Stimulated activated memory B cell treated with anti-CD40 and anti-IgM and Interleukin-4, amounts not matched to agents 10 μg/mL and 1 μg/mL and 100 μg/mL, for 72 hours (primary cell): ENCODE data around the gene PLEKHG4B.
"Not testable (repeated sequence)": the region's sequence is repeated elsewhere in the genome, so short reads cannot be mapped to it uniquely, and the experiment has no call there.

ENCODE experiments used
- ATAC-seq: fragments of 150-1000 bp; cut with Tn5 transposase; 2 replicates; pipeline ENCODE4 v1.10.0; 2021
- H3K27ac Mint-ChIP-seq: one replicate; pipeline ENCODE4 v1.8.0; 2022; ENCODE audit warnings: mild to moderate bottlenecking, mixed read lengths
- H3K27me3 Mint-ChIP-seq: one replicate; pipeline ENCODE4 v1.8.0; 2022; ENCODE audit warnings: mixed read lengths
- H3K36me3 Mint-ChIP-seq: one replicate; pipeline ENCODE4 v1.8.0; 2022; ENCODE audit warnings: mixed read lengths
- H3K4me1 Mint-ChIP-seq: one replicate; pipeline ENCODE4 v1.8.0; 2022; ENCODE audit warnings: mixed read lengths
- H3K4me3 Mint-ChIP-seq: one replicate; pipeline ENCODE4 v1.8.0; 2022; ENCODE audit warnings: mild to moderate bottlenecking, moderate library complexity, mixed read lengths
- H3K9me3 Mint-ChIP-seq: one replicate; pipeline ENCODE4 v1.8.0; 2022; ENCODE audit warnings: mixed read lengths

The PLEKHG4B gene

GRCh38 chr5:160921-161802 lies 69.2 kb downstream of the PLEKHG4B start:
- Mint-ChIP-seq H3K4me3 (no peak overlapping the region), H3K4me1 (no peaks in the 10 kb centered on the region), H3K27me3 (peaks cover 47% of the 10 kb centered on the region)

GRCh38 chr5:161803-162110 lies 69.8 kb downstream of the PLEKHG4B start:
- H3K27ac Mint-ChIP-seq: no peak overlapping the region
- H3K4me1 Mint-ChIP-seq: no peaks in the 10 kb centered on the region
- no peaks in the 10 kb centered on the region for H3K36me3 Mint-ChIP-seq
- H3K4me3 Mint-ChIP-seq: no peak overlapping the region
- no peaks in the 10 kb centered on the region for H3K9me3 Mint-ChIP-seq
- peak; percentile 10 for ATAC-seq
- H3K27me3 Mint-ChIP-seq: peaks cover 41% of the 10 kb centered on the region

More at GRCh38 chr5:160921-161802, 69.2 kb downstream of the PLEKHG4B start:
- Mint-ChIP-seq H3K9me3 (no peaks in the 10 kb centered on the region), H3K27ac (no peak overlapping the region), H3K36me3 (no peaks in the 10 kb centered on the region)
- ATAC-seq: no peak

GRCh38 chr5:162190-162564 lies 70.2 kb downstream of the PLEKHG4B start:
- Mint-ChIP-seq H3K4me3 (no peak overlapping the region), H3K9me3 (no peaks in the 10 kb centered on the region), H3K27me3 (peaks cover 37% of the 10 kb centered on the region), H3K27ac (no peak overlapping the region), H3K36me3 (no peaks in the 10 kb centered on the region), H3K4me1 (no peaks in the 10 kb centered on the region)
- no peak for ATAC-seq

GRCh38 chr5:162565-163337 lies 70.8 kb downstream of the PLEKHG4B start:
- Mint-ChIP-seq H3K9me3 (no peaks in the 10 kb centered on the region), H3K4me3 (no peak overlapping the region), H3K27ac (no peak overlapping the region), H3K36me3 (no peaks in the 10 kb centered on the region), H3K4me1 (no peaks in the 10 kb centered on the region), H3K27me3 (peaks cover 33% of the 10 kb centered on the region)
- ATAC-seq: peak; percentile 39

- Mint-ChIP-seq H3K36me3 (no peaks in the 10 kb centered on the region), H3K4me3 (no peak overlapping the region), H3K9me3 (no peaks in the 10 kb centered on the region), H3K4me1 (no peaks in the 10 kb centered on the region), H3K27me3 (peaks cover 32% of the 10 kb centered on the region), H3K27ac (no peak overlapping the region)
- no peak for ATAC-seq
These were observed 71.3 kb downstream of the PLEKHG4B start for GRCh38 chr5:163338-163620.

GRCh38 chr5:163841-164240 lies 71.9 kb downstream of the PLEKHG4B start:
- H3K4me3 Mint-ChIP-seq: no peak overlapping the region
- H3K9me3 Mint-ChIP-seq: no peaks in the 10 kb centered on the region
- H3K27me3 Mint-ChIP-seq: peaks cover 26% of the 10 kb centered on the region
- H3K36me3 Mint-ChIP-seq: no peaks in the 10 kb centered on the region
- no peak for ATAC-seq
- no peak overlapping the region for H3K27ac Mint-ChIP-seq
- H3K4me1 Mint-ChIP-seq: no peaks in the 10 kb centered on the region

- ATAC-seq: no peak
- no peak overlapping the region for H3K4me3 Mint-ChIP-seq
- no peaks in the 10 kb centered on the region for H3K36me3 Mint-ChIP-seq
- no peak overlapping the region for H3K27ac Mint-ChIP-seq
- H3K9me3 Mint-ChIP-seq: no peaks in the 10 kb centered on the region
- H3K4me1 Mint-ChIP-seq: no peaks in the 10 kb centered on the region
- peaks cover 22% of the 10 kb centered on the region for H3K27me3 Mint-ChIP-seq
These were observed 72.3 kb downstream of the PLEKHG4B start for GRCh38 chr5:164244-164643.

GRCh38 chr5:164783-165182 lies 72.8 kb downstream of the PLEKHG4B start:
- not testable (repeated sequence) for H3K36me3 Mint-ChIP-seq, H3K27ac Mint-ChIP-seq, ATAC-seq, H3K4me3 Mint-ChIP-seq, H3K9me3 Mint-ChIP-seq, H3K4me1 Mint-ChIP-seq
- peaks cover 17% of the 10 kb centered on the region for H3K27me3 Mint-ChIP-seq

- Mint-ChIP-seq H3K9me3 (no peaks in the 10 kb centered on the region), H3K36me3 (no peaks in the 10 kb centered on the region), H3K27me3 (no peaks in the 10 kb centered on the region), H3K4me3 (no peak overlapping the region), H3K4me1 (no peaks in the 10 kb centered on the region), H3K27ac (no peak overlapping the region)
- no peak for ATAC-seq
These were observed 74.7 kb downstream of the PLEKHG4B start for GRCh38 chr5:166441-167372.

- no peak overlapping the region for H3K27ac Mint-ChIP-seq
- no peaks in the 10 kb centered on the region for H3K9me3 Mint-ChIP-seq
- H3K4me3 Mint-ChIP-seq: no peak overlapping the region
- peaks cover 2% of the 10 kb centered on the region for H3K27me3 Mint-ChIP-seq
- H3K36me3 Mint-ChIP-seq: no peaks in the 10 kb centered on the region
- ATAC-seq: no peak
- H3K4me1 Mint-ChIP-seq: no peaks in the 10 kb centered on the region
These were observed 75.5 kb downstream of the PLEKHG4B start for GRCh38 chr5:167511-167910.

- H3K9me3 Mint-ChIP-seq: no peaks in the 10 kb centered on the region
- no peak for ATAC-seq
- peaks cover 8% of the 10 kb centered on the region for H3K27me3 Mint-ChIP-seq
- no peak overlapping the region for H3K27ac Mint-ChIP-seq
- no peaks in the 10 kb centered on the region for H3K36me3 Mint-ChIP-seq
- no peaks in the 10 kb centered on the region for H3K4me1 Mint-ChIP-seq
- H3K4me3 Mint-ChIP-seq: no peak overlapping the region
These were observed 76.2 kb downstream of the PLEKHG4B start for GRCh38 chr5:167982-168660.

- no peaks in the 10 kb centered on the region for H3K36me3 Mint-ChIP-seq
- H3K27me3 Mint-ChIP-seq: peaks cover 19% of the 10 kb centered on the region
- ATAC-seq: no peak
- H3K9me3 Mint-ChIP-seq: no peaks in the 10 kb centered on the region
- H3K4me1 Mint-ChIP-seq: no peaks in the 10 kb centered on the region
- no peak overlapping the region for H3K27ac Mint-ChIP-seq
- H3K4me3 Mint-ChIP-seq: no peak overlapping the region
These were observed 77.2 kb downstream of the PLEKHG4B start for GRCh38 chr5:169071-169727.

- no peaks in the 10 kb centered on the region for H3K9me3 Mint-ChIP-seq
These were observed 77.7 kb downstream of the PLEKHG4B start for GRCh38 chr5:169728-170094.

GRCh38 chr5:170971-171800 lies 79.2 kb downstream of the PLEKHG4B start:
- Mint-ChIP-seq H3K9me3 (no peaks in the 10 kb centered on the region), H3K36me3 (no peaks in the 10 kb centered on the region), H3K27me3 (peaks cover 30% of the 10 kb centered on the region), H3K27ac (no peak overlapping the region), H3K4me3 (no peak overlapping the region), H3K4me1 (no peaks in the 10 kb centered on the region)
- ATAC-seq: no peak

More at GRCh38 chr5:169728-170094, 77.7 kb downstream of the PLEKHG4B start:
- no peak for ATAC-seq
- Mint-ChIP-seq H3K4me3 (no peak overlapping the region), H3K27me3 (peaks cover 22% of the 10 kb centered on the region), H3K4me1 (no peaks in the 10 kb centered on the region), H3K36me3 (no peaks in the 10 kb centered on the region), H3K27ac (no peak overlapping the region)
